ENCODE measurements around the gene TEX44. TPM values are rescaled to one million over a fixed set of nuclear protein-coding genes. Genes with fewer than 3 reads are reported as not detected.

TEX44 gene
- total RNA-seq, 1 donor from 2014 or later, result not detected

Other genes starting within 250 kb of the TEX44 start
- gene B3GNT7, start 197.2 kb upstream of the TEX44 start, total RNA-seq, result 7.7 TPM
- 190 TPM for gene NCL, start 128.4 kb upstream of the TEX44 start, total RNA-seq
- 0.22 TPM for gene NMUR1, start 62.4 kb upstream of the TEX44 start, total RNA-seq
- gene PTMA, start 115.7 kb downstream of the TEX44 start, total RNA-seq, result 195 TPM
- 14.7 TPM for gene PDE6D, start 188.4 kb downstream of the TEX44 start, total RNA-seq
- gene COPS7B, start 193.6 kb downstream of the TEX44 start, total RNA-seq, result 20.0 TPM